NT2/D1 (cell line): ENCODE results near the gene CHN1.

Source experiments
- DNase-seq: peaks from one replicate; pipeline ENCODE4 v3.0.0-alpha.2; 2011; ENCODE audit warnings: low read depth, low spot score
- H3K27me3 ChIP-seq: 2 replicates; pipeline ENCODE4 v1.6.0; 2011; ENCODE audit warnings: mild to moderate bottlenecking; ENCODE audit not compliant: insufficient read length, insufficient read depth
- H3K36me3 ChIP-seq: 2 replicates; pipeline ENCODE4 v1.6.1; 2011; ENCODE audit warnings: mild to moderate bottlenecking, low read length, mixed read lengths; ENCODE audit not compliant: insufficient read depth, insufficient read length
- H3K4me1 ChIP-seq: 2 replicates; pipeline ENCODE4 v1.5.1; 2011; ENCODE audit not compliant: insufficient read depth, insufficient read length
- H3K4me3 ChIP-seq: 2 replicates; pipeline ENCODE4 v1.5.1; 2011; ENCODE audit warnings: low read depth; ENCODE audit not compliant: insufficient read length
- H3K9ac ChIP-seq: 2 replicates; pipeline ENCODE4 v1.6.0; 2011; ENCODE audit warnings: low read depth; ENCODE audit not compliant: insufficient read length
- H3K9me3 ChIP-seq: 2 replicates; pipeline ENCODE4 v1.5.1; 2011; ENCODE audit warnings: mild to moderate bottlenecking, low read length; ENCODE audit not compliant: insufficient read depth
- SUZ12 ChIP-seq: IDR thresholded peaks from 2 replicates; pipeline ENCODE4 v1.6.1; 2011; ENCODE audit not compliant: insufficient read length, insufficient read depth; ENCODE audit errors: extremely low read depth
- YY1 ChIP-seq: IDR thresholded peaks from 2 replicates; pipeline ENCODE4 v1.6.1; 2011; ENCODE audit not compliant: insufficient read length, insufficient read depth
- ZNF274 ChIP-seq: IDR thresholded peaks from 2 replicates; pipeline ENCODE4 v1.6.1; 2011; ENCODE audit warnings: mild to moderate bottlenecking, low read depth, low read length

The CHN1 gene

DNA sequence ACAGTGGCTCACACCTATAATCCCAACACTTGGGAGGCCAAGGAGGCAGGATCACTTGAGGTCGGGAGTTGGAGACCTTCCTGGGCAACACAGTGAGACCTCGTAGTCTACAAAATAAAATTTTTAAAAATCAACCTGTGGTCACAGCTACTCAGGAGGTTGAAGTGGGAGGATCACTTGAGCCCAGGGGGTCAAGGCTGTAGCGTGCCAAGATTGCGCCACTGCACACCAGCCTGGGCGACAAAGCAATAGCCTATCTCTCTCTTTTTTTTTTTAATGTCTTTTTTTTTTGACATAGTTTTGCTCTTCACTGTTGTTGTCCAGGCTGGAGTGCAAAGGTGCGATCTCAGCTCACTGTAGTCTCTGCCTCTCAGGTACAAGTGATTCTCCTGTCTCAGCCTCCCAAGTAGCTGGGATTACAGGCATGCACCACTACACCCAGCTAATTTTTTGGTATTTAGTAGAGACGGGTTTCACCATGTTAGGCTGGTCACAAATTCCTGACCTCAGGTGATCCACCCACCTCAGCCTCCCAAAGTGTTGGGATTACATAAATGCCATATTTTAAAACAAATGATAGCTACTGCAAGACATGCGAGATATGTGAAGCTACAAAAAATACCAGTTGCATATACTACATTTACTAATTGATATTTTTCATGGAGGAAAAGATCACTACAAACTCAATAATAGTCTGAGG lies 55.0 kb downstream of the CHN1 start:
- no peak for DNase-seq
- no peaks in the 10 kb centered on the region for H3K27me3 ChIP-seq
- H3K9ac ChIP-seq, result no peak overlapping the region
- H3K4me1 ChIP-seq, result no peaks in the 10 kb centered on the region
- no peaks in the 10 kb centered on the region for H3K9me3 ChIP-seq
- no peak overlapping the region for H3K4me3 ChIP-seq
- TF ChIP-seq YY1 (no peak), ZNF274 (no peak), SUZ12 (no peak)
- H3K36me3 ChIP-seq, result no peaks in the 10 kb centered on the region

DNA sequence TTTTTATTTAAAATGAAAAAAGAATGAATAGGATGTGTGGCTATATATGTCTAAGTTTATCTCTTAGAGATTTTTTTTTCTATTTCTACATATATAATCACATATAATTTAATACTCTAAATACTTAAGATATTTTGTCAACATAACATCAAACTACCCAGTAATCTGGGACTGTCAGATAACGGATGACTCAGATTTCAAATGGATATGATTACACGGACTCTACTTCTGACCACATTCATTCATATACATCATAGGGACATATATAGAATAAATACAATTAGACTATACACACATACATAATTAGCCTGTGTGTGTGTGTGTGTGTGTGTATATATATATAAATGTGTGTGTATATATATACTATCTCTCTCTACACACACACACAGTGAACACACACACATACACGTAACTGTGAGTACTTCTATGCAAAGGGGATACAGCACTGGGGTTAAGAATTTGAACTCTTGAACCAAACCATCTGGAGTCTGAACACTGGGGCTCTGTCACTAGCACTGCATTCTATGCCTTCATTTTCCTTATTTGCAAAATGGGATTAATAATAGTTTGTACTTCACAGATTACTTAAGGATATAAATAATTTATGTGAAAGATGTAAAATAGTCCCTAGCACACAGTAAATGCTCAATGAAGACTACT lies 59.5 kb downstream of the CHN1 start:
- H3K9me3 ChIP-seq, result no peaks in the 10 kb centered on the region
- peaks cover 3% of the 10 kb centered on the region for H3K36me3 ChIP-seq
- no peak overlapping the region for H3K4me3 ChIP-seq
- DNase-seq, result no peak
- no peak for TF ChIP-seq SUZ12
- no peak for TF ChIP-seq YY1
- no peak for TF ChIP-seq ZNF274
- H3K9ac ChIP-seq, result no peak overlapping the region
- H3K27me3 ChIP-seq, result no peaks in the 10 kb centered on the region
- no peaks in the 10 kb centered on the region for H3K4me1 ChIP-seq

DNA sequence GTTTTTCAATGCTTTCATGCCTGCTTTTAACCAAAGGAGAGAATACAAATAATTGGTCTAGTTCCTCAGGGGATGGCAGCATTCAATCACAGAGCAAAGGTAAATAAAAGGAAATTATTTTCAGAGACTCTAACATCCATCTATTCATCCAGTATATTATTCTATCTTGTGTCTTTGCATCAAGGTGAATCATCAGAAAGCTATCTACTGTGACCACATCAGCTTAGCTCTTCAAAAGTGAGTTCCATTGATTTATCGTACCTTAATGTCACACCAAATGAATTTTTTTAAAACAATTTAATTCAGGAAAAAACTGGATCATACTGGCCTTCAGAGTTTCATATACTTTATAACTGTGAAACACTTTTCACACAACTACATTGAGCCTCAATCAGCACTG lies 66.1 kb downstream of the CHN1 start:
- no peak for DNase-seq

DNA sequence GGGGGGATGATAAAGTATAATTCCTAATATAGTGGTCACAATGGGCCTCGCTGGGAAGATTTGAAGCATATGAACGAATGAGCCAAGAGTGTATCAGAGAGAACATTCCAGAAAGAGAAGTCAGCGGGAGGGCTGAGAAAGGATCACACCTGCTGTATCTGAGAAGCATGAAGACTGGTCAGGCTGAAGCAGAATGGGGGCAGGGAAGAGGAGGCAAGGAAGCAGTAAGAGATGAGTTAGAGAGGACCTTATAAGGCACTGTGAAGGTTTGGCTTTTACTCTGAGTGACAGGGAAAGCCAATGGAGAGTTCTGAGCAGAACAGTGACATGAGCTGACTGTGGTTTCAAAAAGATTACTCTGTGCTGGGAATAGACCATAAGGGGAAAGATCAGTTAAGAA lies 73.5 kb downstream of the CHN1 start:
- Histone ChIP-seq H3K9ac (no peak overlapping the region), H3K4me1 (peaks cover 2% of the 10 kb centered on the region)

More for the DNA sequence above, 66.1 kb downstream of the CHN1 start:
- H3K4me3 ChIP-seq, result no peak overlapping the region
- no peak overlapping the region for H3K9ac ChIP-seq
- no peaks in the 10 kb centered on the region for H3K4me1 ChIP-seq
- H3K9me3 ChIP-seq, result peaks cover 21% of the 10 kb centered on the region
- H3K27me3 ChIP-seq, result no peaks in the 10 kb centered on the region
- TF ChIP-seq SUZ12 (no peak), YY1 (no peak), ZNF274 (no peak)
- H3K36me3 ChIP-seq, result peaks cover 10% of the 10 kb centered on the region

GRCh38 chr2:174929786-174930185 lies 75.4 kb downstream of the CHN1 start:
- Histone ChIP-seq H3K36me3 (peaks cover 3% of the 10 kb centered on the region), H3K9me3 (peaks cover 14% of the 10 kb centered on the region; the same call in 1 of the 2 replicates), H3K4me3 (no peak overlapping the region), H3K4me1 (peaks cover 2% of the 10 kb centered on the region), H3K9ac (no peak overlapping the region), H3K27me3 (no peaks in the 10 kb centered on the region)
- TF ChIP-seq YY1 (no peak), SUZ12 (no peak), ZNF274 (no peak)
- no peak for DNase-seq

More for the DNA sequence above, 73.5 kb downstream of the CHN1 start:
- Histone ChIP-seq H3K36me3 (peaks cover 3% of the 10 kb centered on the region), H3K4me3 (no peak overlapping the region), H3K9me3 (peaks cover 28% of the 10 kb centered on the region), H3K27me3 (no peaks in the 10 kb centered on the region)
- DNase-seq, result no peak
- TF ChIP-seq ZNF274 (no peak), YY1 (no peak)

GRCh38 chr2:174925046-174925784 lies 80.0 kb downstream of the CHN1 start:
- peaks cover under 1% of the 10 kb centered on the region for H3K4me1 ChIP-seq
- H3K27me3 ChIP-seq, result no peaks in the 10 kb centered on the region
- TF ChIP-seq ZNF274 (no peak), YY1 (no peak), SUZ12 (no peak)
- H3K4me3 ChIP-seq, result no peak overlapping the region
- peak overlapping the region; percentile 23 for H3K9ac ChIP-seq
- H3K36me3 ChIP-seq, result peaks cover 11% of the 10 kb centered on the region
- peak; percentile 90 for DNase-seq
- H3K9me3 ChIP-seq, result peaks cover 26% of the 10 kb centered on the region

DNA sequence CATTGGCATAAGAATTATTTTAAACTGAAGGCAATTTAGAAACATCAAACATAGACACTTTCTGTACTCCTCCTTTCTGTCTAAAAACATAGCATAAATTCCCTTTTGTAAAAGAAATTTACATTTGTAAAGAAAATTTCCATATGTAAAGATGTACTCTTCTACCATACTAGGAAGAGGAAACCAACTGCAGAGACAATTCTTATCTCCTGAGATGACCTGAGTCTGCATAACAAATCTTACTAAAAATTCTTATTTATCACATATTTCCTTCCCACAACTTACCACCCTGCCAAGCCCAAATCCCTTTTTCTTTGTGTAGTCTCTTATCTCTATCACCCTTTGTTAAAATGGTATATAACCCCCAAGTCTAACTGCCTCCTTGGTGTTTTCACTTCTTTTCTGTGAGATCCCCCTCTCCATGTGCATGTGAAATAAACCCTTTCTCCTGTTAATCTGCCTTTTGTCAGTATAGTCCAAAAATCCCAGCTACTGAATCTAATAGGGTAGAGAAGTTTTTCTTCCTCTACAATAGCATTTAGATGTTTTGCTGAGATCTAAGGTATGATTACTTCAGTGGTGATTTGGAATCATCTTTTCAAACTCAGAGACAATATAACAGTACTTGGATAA lies 81.0 kb downstream of the CHN1 start:
- Histone ChIP-seq H3K27me3 (no peaks in the 10 kb centered on the region), H3K36me3 (peaks cover 11% of the 10 kb centered on the region), H3K9ac (no peak overlapping the region), H3K4me3 (no peak overlapping the region), H3K9me3 (peaks cover 26% of the 10 kb centered on the region), H3K4me1 (no peaks in the 10 kb centered on the region)
- peak; percentile 57 for DNase-seq
- TF ChIP-seq YY1 (no peak), ZNF274 (no peak), SUZ12 (no peak)
